KMS-11 (cell line): ENCODE data around the gene KLHL6.

Source experiments
- H2AFZ ChIP-seq: fragments of 200-600 bp; sonication (generic); 2 replicates; pipeline ENCODE4 v1.6.1; 2016; ENCODE audit warnings: antibody characterized with exemption, mixed run types, low read depth
- H3K27ac ChIP-seq: fragments of 200-600 bp; sonication (generic); 2 replicates; pipeline ENCODE4 v1.6.1; 2016; ENCODE audit warnings: mild to moderate bottlenecking, mixed run types
- H3K27me3 ChIP-seq: fragments of 200-600 bp; sonication (generic); 2 replicates; pipeline ENCODE4 v1.6.1; 2017; ENCODE audit warnings: mild to moderate bottlenecking, low read depth, mixed run types, moderate library complexity; ENCODE audit not compliant: insufficient read depth
- H3K36me3 ChIP-seq: fragments of 200-600 bp; sonication (generic); 2 replicates; pipeline ENCODE4 v1.6.1; 2017; ENCODE audit warnings: mild to moderate bottlenecking, mixed run types; ENCODE audit not compliant: insufficient read depth
- H3K4me1 ChIP-seq: fragments of 200-600 bp; sonication (generic); 2 replicates; pipeline ENCODE4 v1.6.1; 2016; ENCODE audit warnings: mild to moderate bottlenecking, low read depth, mixed run types; ENCODE audit not compliant: poor library complexity, severe bottlenecking
- H3K4me2 ChIP-seq: fragments of 200-600 bp; sonication (generic); 2 replicates; pipeline ENCODE4 v1.7.0; 2016; ENCODE audit warnings: mild to moderate bottlenecking, mixed run types
- H3K4me3 ChIP-seq: fragments of 200-600 bp; sonication (generic); IDR thresholded peaks from 2 replicates; pipeline ENCODE4 v1.6.1; 2017; ENCODE audit warnings: low read depth, low read length, mixed read lengths; ENCODE audit not compliant: insufficient read depth
- H3K79me2 ChIP-seq: fragments of 200-600 bp; sonication (generic); 2 replicates; pipeline ENCODE4 v1.6.1; 2016; ENCODE audit warnings: low read depth, mixed run types; ENCODE audit not compliant: insufficient read depth
- H3K9ac ChIP-seq: fragments of 200-600 bp; sonication (generic); 2 replicates; pipeline ENCODE4 v1.6.1; 2016; ENCODE audit warnings: mild to moderate bottlenecking, mixed run types
- H4K20me1 ChIP-seq: fragments of 200-600 bp; sonication (generic); 2 replicates; pipeline ENCODE4 v1.6.1; 2016; ENCODE audit warnings: mild to moderate bottlenecking, mixed run types; ENCODE audit not compliant: insufficient read depth
- TF ChIP-seq, protein P1 (sequence below): fragments of 200-600 bp; sonication (generic); conservative IDR thresholded peaks from 2 replicates; pipeline ENCODE4 v1.6.1; 2017; ENCODE audit warnings: low read depth, mild to moderate bottlenecking, antibody characterized with exemption, low read length, moderate library complexity, mixed read lengths

The KLHL6 gene

DNA sequence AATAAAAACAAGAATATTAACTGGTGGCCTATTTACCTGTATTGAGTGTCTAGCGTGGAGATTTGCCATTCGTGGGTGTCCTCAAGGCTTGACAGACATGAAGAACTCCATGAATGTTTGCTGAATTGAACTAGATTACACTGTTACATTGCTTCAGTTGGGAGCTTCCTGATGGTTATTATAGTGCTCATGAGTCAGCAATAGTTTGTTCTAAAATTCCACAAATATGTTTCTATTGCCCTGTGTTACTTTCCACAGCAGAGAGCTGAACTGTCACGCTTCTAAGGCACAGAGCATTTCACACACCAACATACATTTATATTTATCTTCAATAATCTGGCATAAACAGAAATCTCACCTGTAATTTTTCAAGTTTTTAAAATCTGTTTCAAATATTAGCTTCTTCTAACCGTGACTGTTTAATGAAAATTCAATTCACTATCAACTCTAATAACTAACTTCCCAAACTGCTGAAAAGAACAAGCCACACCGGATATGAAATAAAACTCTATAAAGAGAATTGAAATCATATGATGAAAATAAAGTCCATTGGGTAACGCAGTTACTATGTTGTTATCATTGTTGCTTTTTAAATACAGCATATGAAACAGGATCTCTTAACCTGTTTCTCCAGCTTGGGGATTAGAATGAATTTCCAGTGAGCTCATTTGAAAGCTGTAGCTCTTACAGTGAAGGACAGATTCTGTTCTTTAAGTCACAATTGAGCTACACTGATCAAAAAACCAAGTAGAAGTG lies 65.9 kb downstream of the KLHL6 start:
- no peak overlapping the region for H3K4me2 ChIP-seq
- H4K20me1 ChIP-seq, result no peaks in the 10 kb centered on the region
- H3K27me3 ChIP-seq, result no peaks in the 10 kb centered on the region
- H3K79me2 ChIP-seq, result no peaks in the 10 kb centered on the region
- no peak overlapping the region for H3K4me3 ChIP-seq
- peaks cover 8% of the 10 kb centered on the region for H3K4me1 ChIP-seq
- TF ChIP-seq, protein P1, sequence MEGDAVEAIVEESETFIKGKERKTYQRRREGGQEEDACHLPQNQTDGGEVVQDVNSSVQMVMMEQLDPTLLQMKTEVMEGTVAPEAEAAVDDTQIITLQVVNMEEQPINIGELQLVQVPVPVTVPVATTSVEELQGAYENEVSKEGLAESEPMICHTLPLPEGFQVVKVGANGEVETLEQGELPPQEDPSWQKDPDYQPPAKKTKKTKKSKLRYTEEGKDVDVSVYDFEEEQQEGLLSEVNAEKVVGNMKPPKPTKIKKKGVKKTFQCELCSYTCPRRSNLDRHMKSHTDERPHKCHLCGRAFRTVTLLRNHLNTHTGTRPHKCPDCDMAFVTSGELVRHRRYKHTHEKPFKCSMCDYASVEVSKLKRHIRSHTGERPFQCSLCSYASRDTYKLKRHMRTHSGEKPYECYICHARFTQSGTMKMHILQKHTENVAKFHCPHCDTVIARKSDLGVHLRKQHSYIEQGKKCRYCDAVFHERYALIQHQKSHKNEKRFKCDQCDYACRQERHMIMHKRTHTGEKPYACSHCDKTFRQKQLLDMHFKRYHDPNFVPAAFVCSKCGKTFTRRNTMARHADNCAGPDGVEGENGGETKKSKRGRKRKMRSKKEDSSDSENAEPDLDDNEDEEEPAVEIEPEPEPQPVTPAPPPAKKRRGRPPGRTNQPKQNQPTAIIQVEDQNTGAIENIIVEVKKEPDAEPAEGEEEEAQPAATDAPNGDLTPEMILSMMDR, result no peak
- H3K9ac ChIP-seq, result no peak overlapping the region
- no peaks in the 10 kb centered on the region for H3K36me3 ChIP-seq
- H2AFZ ChIP-seq, result no peak overlapping the region
- H3K27ac ChIP-seq, result no peak overlapping the region

DNA sequence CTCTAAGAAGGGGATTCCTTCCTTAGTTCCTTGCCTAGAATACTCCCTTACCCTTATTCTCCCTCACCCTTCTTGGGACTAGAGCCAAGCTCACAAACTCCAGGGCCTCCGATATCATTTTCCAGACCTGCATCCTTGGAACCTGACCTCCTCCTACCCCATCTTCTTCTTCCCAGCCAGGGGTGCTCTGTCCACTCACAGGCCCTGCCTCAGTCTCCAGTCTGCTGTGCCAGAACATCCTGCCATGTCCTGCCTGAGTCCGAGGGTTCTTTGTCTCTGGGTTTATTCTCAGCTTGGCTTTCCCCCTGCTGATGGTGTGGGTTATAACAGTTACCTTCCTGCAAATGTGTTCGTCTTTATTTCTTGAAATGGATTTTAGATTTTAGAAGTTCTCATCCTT lies 67.2 kb downstream of the KLHL6 start:
- no peaks in the 10 kb centered on the region for H3K36me3 ChIP-seq
- H3K4me3 ChIP-seq, result no peak overlapping the region
- no peaks in the 10 kb centered on the region for H3K27me3 ChIP-seq
- H3K4me2 ChIP-seq, result no peak overlapping the region
- H3K4me1 ChIP-seq, result peaks cover 8% of the 10 kb centered on the region
- H3K79me2 ChIP-seq, result no peaks in the 10 kb centered on the region
- TF ChIP-seq, protein P1, result no peak
- no peaks in the 10 kb centered on the region for H4K20me1 ChIP-seq
- no peak overlapping the region for H2AFZ ChIP-seq
- no peak overlapping the region for H3K9ac ChIP-seq
- H3K27ac ChIP-seq, result no peak overlapping the region

DNA sequence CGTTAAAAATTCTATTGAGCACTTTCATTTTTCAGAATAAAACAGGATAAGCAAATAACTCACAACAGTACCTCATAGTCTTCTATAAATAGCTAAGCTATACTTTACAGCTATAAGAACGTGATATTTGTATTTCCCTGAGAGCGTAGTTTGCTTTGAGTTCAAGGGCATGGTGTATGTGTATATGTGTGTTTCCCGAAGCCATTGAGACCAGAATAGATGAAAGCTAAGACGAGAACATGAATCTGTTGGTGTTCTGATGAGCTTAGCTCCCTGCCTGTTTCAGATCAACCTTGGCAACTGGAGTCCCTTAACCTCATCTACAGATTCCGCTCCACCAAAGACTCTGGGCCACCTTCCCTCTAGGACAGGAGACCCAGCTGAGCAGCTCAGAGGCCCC lies 67.6 kb downstream of the KLHL6 start:
- no peaks in the 10 kb centered on the region for H3K36me3 ChIP-seq
- H3K27me3 ChIP-seq, result no peaks in the 10 kb centered on the region
- H2AFZ ChIP-seq, result no peak overlapping the region
- no peak overlapping the region for H3K9ac ChIP-seq
- H3K79me2 ChIP-seq, result no peaks in the 10 kb centered on the region
- no peak overlapping the region for H3K27ac ChIP-seq
- H3K4me1 ChIP-seq, result peaks cover 8% of the 10 kb centered on the region
- no peak overlapping the region for H3K4me2 ChIP-seq
- TF ChIP-seq, protein P1, result no peak
- H4K20me1 ChIP-seq, result no peaks in the 10 kb centered on the region
- H3K4me3 ChIP-seq, result no peak overlapping the region

DNA sequence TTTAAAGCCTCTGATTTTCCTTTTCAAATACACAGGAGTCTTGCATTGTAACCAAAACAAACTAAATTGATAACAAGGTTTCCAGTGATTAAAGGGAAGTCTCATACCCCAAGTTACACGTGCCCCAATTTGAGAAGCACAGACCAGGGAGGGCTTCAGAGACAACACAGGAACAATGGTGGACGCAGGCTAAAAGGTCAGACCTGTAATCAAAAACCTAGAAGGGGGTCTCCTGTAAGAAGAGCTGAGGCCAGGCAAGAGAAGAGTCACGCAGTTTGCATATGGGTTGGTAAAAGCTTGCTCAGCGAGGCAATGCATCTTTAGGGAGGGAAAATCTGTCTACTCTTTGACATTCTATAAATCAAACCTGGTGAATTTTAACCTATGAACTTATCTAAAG lies 68.5 kb downstream of the KLHL6 start:
- Histone ChIP-seq H3K4me2 (no peak overlapping the region), H3K27me3 (no peaks in the 10 kb centered on the region), H3K4me1 (peaks cover 8% of the 10 kb centered on the region), H3K27ac (no peak overlapping the region), H3K36me3 (no peaks in the 10 kb centered on the region), H2AFZ (no peak overlapping the region), H4K20me1 (no peaks in the 10 kb centered on the region), H3K4me3 (no peak overlapping the region), H3K9ac (no peak overlapping the region), H3K79me2 (no peaks in the 10 kb centered on the region)
- TF ChIP-seq, protein P1, result no peak
